K562 (cell line): Measurements from ENCODE around the gene NAPEPLD.
"Not testable (repeated sequence)": the region's sequence is repeated elsewhere in the genome, so short reads cannot be mapped to it uniquely, and the experiment has no call there.

Experiments
- CTCF ChIP-seq, 3 experiments: IDR thresholded peaks in 2 of 3; conservative IDR thresholded peaks in 1 of 3; 2 replicates each; pipeline ENCODE4 v1.5.1; 2011 to 2012; ENCODE audit warnings: low read length in 3 of 3, mild to moderate bottlenecking in 3 of 3, control low read depth in 2 of 3, improper control_type of control experiment in 1 of 3, inconsistent platforms in 1 of 3, low read depth in 1 of 3, mixed read lengths in 1 of 3, moderate library complexity in 1 of 3; ENCODE audit not compliant: insufficient read depth in 2 of 3
- IRF1 ChIP-seq: sonication (generic); formaldehyde crosslinking; IDR thresholded peaks from 2 replicates; pipeline ENCODE4 v1.8.0; 2022; ENCODE audit warnings: missing genetic modification reagents, mild to moderate bottlenecking, borderline replicate concordance
- MAZ ChIP-seq, 2 experiments: fragments of 450-650 bp in 1 of 2; sonication (generic) in 1 of 2; formaldehyde crosslinking; IDR thresholded peaks in 1 of 2; conservative IDR thresholded peaks in 1 of 2; 2 replicates each; pipeline versions ENCODE4 v1.4.0 to v1.5.0; 2020; ENCODE audit warnings: mild to moderate bottlenecking in 1 of 2, missing genetic modification reagents in 1 of 2
- RAD21 ChIP-seq, 2 experiments: fragments of 250-450 bp in 1 of 2; fragments of 450-650 bp in 1 of 2; sonication (Bioruptor Pico) in 1 of 2; formaldehyde crosslinking in 1 of 2; IDR thresholded peaks in 1 of 2; conservative IDR thresholded peaks in 1 of 2; 2 replicates each; pipeline versions ENCODE4 v1.4.0 to v1.8.0; 2020 to 2022; ENCODE audit warnings: mild to moderate bottlenecking in 2 of 2, moderate library complexity in 1 of 2
- SIN3A ChIP-seq, 2 experiments: fragments of 150-350 bp in 1 of 2; IDR thresholded peaks; 2 replicates each; pipeline ENCODE4 v1.6.1; 2011 to 2016; ENCODE audit warnings: borderline replicate concordance in 2 of 2, low read depth in 2 of 2, low read length in 2 of 2, mild to moderate bottlenecking in 2 of 2, moderate library complexity in 2 of 2; ENCODE audit not compliant: control insufficient read depth in 1 of 2

DNA sequence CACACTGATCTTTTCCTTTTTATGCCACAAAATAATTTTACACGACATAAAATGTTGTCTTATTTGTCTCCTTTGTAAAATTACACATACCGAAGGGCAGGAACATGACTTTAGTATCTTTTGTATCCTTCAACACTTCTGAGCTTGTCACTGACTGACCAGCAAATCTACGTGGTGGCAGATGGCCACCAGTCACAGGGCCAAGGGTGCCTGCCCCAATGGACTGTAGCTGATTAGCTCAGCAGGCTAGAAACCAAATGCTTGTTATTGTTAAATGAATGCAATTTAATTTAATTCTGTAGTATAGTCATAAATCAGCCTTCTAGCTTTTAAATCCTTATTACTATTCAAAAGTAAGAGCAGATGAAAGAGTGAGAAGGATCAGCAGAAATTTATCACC, 49.2 kb upstream of the NAPEPLD start:
- not testable (repeated sequence) for TF ChIP-seq IRF1 (CRISPR knock-in tag); MAZ (CRISPR knock-in tag; conservative IDR thresholded peaks at IDR 0.05 in 1 of 2, IDR thresholded peaks at IDR 0.05 in 1 of 2); SIN3A (IDR thresholded peaks at IDR 0.05; ENCODE audit: borderline replicate concordance in 2 of 2, control insufficient read depth in 1 of 2, low read depth in 2 of 2, low read length in 2 of 2); CTCF (IDR thresholded peaks at IDR 0.05 in 2 of 3, conservative IDR thresholded peaks at IDR 0.05 in 1 of 3; ENCODE audit: insufficient read depth in 2 of 3, low read depth in 1 of 3, low read length in 3 of 3); RAD21 (CRISPR knock-in tag; conservative IDR thresholded peaks at IDR 0.05 in 1 of 2, IDR thresholded peaks at IDR 0.05 in 1 of 2)
